Breast epithelium (tissue), 3 donors: ENCODE measurements around the gene KIF21B.

Source experiments
- POLR2A ChIP-seq: fragments of 450-650 bp; IDR thresholded peaks from one replicate; pipeline ENCODE4 v1.6.1; 2016; ENCODE audit warnings: antibody characterized with exemption, mild to moderate bottlenecking, moderate library complexity
- POLR2AphosphoS5 ChIP-seq, 3 donors: sonication (generic); formaldehyde crosslinking; IDR thresholded peaks; one replicate each; pipeline ENCODE4 v1.6.1; 2017; ENCODE audit warnings: antibody characterized with exemption in 3 of 3
- TF ChIP-seq, protein P1 (sequence below), 3 donors: fragments of 450-650 bp; IDR thresholded peaks; one replicate each; pipeline ENCODE4 v1.5.1; 2016 to 2017; ENCODE audit warnings: antibody characterized with exemption in 3 of 3, mild to moderate bottlenecking in 3 of 3, moderate library complexity in 3 of 3

DNA sequence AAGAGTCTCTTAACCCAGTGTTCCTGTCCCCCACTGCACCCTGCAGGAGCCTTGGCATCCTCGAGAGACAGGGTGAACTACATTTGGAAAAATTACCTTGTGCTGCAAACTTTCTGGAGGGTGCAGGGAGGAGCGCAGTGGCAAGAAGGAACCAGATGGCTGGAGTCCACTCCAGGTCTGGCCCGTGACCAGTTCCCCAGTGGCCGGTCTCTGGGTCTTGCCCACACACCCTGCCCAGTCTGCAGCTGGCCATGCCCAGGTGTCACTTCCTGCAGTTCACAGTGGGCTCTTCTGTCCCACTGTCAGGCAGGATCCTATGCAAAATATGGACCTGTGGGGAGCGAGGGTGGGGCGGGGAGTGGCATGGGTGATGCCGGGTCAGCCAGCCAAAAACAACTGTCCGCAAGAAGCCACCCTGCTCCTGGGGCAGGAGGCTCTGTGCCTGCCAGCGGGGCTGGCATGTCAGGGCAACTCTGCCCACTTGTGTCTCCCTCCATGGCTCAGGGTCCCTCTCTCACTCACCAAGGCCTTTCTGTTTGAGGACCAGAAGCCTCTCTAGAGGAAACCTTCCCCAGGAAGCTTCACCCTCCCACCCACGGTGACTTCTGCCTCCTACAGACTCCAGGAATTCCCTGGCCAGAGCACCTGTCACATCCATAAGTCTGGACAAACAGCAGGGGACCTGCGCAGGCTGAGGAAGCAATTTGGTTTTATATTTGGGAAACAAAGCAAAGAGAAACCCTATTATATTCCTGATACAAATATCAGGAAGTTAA, 55.6 kb downstream of the KIF21B start:
- TF ChIP-seq, protein P1, sequence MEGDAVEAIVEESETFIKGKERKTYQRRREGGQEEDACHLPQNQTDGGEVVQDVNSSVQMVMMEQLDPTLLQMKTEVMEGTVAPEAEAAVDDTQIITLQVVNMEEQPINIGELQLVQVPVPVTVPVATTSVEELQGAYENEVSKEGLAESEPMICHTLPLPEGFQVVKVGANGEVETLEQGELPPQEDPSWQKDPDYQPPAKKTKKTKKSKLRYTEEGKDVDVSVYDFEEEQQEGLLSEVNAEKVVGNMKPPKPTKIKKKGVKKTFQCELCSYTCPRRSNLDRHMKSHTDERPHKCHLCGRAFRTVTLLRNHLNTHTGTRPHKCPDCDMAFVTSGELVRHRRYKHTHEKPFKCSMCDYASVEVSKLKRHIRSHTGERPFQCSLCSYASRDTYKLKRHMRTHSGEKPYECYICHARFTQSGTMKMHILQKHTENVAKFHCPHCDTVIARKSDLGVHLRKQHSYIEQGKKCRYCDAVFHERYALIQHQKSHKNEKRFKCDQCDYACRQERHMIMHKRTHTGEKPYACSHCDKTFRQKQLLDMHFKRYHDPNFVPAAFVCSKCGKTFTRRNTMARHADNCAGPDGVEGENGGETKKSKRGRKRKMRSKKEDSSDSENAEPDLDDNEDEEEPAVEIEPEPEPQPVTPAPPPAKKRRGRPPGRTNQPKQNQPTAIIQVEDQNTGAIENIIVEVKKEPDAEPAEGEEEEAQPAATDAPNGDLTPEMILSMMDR (IDR thresholded peaks at IDR 0.05) = no peak
- TF ChIP-seq POLR2A (no peak), POLR2AphosphoS5 (IDR thresholded peaks at IDR 0.05) (no peak)
